GM10266 (cell line): ENCODE results near the gene EWSR1.

Source experiments
- DNase-seq: peaks from one replicate; pipeline ENCODE4 v3.0.0; 2012; ENCODE audit errors: extremely low spot score
- TF ChIP-seq, protein P1 (sequence below): IDR thresholded peaks from 2 replicates; pipeline ENCODE4 v1.5.1; 2012; ENCODE audit warnings: mild to moderate bottlenecking, low read depth; ENCODE audit not compliant: control insufficient read depth, insufficient read depth; ENCODE audit errors: missing control alignments

The EWSR1 gene

DNA sequence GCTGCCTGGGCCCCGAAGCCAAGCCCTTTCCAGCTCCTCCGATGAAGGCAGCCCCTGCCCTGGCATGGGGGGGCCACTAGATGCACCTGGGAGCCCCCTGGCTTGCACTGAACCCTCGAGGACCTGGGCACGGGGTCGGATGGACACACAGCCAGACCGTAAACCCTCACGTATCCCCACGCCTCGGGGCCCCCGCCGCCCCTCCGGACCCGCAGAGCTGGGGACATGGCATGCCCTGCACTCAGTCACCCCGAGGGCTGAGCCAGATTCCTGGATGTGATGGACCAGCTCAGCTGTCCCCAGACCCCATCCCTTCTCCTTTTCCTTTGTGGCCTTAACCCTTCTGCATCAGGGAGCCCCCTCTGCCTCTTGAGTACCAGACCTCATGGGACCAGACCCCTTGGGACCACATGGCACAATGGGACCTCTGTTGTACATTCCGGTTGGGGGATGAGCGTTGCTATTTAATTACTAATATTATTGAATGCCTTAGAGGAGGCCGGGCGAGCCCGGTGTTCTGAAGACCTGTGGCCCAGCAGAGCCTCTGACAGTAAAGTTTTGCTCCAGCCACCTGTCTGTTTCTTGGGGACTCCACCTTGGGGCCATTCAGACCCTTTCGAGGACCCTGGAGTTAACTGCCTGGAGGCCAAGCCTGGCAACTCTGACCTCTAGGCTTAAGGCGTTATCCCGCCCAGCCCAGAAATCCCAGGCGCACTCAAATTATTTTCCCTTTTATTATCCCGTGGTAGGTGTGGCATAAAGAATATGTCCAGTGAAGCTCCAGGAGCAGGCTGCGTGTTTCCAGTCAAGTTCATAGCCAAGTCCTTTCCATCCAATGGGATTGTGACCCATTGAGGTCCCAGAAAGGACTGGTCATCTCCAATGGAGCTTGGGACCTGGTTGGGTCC lies 44.4 kb downstream of the EWSR1 start:
- DNase-seq = peak; percentile 39

DNA sequence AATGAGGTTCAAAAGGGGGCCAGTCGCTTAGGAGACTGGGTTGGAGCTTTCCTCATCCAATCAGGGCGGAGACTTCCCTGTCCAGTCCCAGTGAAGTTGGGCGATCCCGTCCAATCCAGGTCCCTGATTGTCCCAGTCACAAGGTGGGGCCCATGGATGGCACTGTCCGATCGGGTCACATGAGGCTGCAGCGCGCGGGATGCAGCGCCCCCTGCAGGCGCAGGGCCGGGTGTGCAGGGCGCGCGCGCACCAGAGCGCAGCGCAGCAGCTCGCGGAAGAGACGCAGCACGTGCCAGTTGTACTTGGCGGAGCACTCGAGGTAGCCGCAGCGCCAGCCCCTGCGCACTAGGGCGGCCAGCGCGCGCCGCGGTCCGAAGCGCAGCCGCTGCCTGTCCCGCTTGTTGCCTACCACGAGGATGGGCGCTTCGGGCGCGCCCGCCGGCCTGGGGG lies 45.1 kb downstream of the EWSR1 start:
- TF ChIP-seq, protein P1, sequence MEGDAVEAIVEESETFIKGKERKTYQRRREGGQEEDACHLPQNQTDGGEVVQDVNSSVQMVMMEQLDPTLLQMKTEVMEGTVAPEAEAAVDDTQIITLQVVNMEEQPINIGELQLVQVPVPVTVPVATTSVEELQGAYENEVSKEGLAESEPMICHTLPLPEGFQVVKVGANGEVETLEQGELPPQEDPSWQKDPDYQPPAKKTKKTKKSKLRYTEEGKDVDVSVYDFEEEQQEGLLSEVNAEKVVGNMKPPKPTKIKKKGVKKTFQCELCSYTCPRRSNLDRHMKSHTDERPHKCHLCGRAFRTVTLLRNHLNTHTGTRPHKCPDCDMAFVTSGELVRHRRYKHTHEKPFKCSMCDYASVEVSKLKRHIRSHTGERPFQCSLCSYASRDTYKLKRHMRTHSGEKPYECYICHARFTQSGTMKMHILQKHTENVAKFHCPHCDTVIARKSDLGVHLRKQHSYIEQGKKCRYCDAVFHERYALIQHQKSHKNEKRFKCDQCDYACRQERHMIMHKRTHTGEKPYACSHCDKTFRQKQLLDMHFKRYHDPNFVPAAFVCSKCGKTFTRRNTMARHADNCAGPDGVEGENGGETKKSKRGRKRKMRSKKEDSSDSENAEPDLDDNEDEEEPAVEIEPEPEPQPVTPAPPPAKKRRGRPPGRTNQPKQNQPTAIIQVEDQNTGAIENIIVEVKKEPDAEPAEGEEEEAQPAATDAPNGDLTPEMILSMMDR = peak; percentile 52
- DNase-seq = peak; percentile 75

More for the DNA sequence above, 44.4 kb downstream of the EWSR1 start:
- TF ChIP-seq, protein P1 = no peak

DNA sequence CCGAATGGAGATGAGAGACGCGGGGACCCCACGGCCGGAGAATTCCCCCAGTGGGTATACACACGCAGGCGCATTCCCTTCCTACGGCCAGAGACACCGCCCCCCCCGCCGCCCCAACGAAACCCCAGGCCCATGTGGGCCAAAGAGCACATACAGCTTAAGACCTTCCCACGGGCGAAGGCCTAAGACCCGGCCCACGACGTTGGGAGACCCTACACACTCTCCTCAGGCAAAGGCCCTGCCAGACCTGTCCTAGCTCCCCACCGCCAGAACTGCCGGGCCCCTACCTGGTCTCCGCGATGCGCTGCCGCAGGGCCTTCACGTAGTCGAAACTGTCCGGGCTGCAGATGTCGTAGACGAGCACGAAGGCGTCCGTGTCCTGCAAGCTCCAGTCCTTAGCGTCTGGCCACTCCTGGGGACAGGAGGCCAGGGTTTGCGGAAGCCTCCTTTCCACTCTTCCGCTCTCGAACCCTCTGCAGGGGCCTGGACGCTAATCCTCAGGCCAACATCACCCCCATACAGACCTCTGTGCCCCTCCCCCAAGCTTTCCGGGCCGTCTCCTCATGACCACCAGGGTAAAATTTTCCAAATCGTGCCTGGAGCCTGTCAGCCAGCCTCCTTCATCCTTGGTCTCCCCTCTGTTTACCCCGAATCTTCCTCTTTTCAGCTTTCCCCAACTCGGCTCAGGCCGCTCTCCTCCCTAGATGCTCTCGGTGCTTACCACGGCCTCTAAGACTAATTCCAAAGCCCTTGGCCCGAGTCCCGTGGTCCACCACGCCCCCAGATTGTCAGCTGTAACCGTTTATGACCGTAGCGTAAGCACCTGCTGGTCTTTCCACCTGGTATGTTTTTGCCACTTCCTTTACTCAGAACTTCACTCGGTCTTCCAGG lies 45.8 kb downstream of the EWSR1 start:
- TF ChIP-seq, protein P1 = no peak

DNA sequence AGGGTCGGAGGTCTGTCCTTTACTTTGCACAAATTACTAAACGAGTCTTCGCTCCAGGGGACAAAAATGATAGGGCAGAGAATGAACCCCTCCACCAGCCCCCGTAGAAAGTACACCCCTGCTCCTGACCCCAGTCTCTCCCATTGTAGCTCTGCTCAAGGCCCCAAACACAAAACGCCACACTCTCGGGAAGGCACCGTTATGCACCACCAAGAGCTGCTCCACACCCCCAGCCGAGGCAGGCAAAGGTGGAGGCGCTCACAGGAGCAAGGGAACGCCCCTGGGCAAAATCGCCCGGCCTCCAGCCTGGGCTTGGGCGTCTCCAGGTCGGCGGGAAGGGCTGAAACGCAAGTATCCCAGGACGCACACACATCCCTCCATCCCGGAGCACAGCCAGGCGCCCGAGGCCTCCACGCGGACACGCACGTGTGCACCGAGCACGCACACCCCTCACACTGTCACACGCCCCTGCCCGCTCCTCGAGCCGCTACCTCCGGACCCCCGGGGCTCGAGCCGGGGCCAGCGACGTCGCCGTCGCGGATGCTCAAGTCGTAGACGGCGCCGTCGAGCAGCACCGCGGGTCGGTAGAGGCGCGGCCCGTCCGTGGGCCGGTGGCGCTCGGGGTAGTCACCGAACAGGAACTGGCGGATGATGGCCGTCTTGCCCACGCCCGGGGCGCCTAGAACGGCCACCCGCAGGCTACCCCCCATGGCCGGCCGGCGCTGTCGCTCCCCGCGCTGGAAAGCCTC lies 46.6 kb downstream of the EWSR1 start:
- TF ChIP-seq, protein P1 = no peak
- DNase-seq = peak; percentile 63

More for the DNA sequence above, 45.8 kb downstream of the EWSR1 start:
- peak; percentile 60 for DNase-seq

DNA sequence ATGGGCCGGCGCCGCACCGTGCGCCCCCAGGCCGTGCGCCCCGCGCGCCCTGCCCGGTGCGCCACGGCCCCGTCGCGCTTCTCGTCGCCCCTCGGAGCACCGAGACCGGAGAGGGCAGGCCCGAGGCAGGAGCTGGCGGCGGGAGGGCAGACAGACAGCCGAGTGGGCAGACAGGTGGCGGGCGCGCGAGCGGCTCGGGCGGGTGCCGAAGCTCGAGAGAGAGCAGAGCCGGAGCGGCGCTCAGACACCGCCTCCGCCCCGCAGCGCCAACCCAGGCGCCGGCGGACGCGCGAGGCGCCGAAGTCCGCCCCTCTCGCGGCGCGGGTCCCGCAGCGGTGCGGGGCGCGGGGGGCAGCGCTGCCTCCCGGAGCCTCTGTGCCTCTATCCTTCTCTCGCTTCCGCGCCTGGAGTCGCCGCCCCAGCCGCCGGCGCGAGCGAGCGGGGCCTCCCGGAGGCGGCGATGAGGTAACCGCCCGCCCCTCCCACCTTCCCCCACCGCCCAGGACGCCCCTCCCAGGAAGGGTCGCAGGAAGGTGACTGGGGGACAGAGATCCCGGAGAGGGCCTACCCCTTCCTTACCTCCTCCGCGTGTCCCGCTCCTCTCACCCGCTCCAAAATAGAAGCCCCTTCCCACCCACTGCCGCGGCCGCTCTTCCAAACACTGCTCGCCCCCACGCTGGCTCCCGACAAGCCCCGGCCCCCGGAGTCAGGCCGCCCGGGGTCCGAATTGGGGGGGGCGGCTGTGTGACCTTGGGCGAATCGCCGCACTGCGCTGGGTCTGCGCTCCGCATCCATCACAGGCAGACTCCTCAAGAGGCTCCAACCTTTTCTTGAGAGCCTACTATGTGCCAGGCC lies 47.4 kb downstream of the EWSR1 start, which contains the start of gene RASL10A:
RASL10A (minus strand) TSS at position 412 of the 855 bp plus-strand sequence. CDS start 451 bp downstream, outside the sequence.
- DNase-seq = peak; percentile 71
- TF ChIP-seq, protein P1 = no peak
